WTC11 (cell line): ENCODE measurements around the gene FGFBP1. TPM values are rescaled to one million over a fixed set of nuclear protein-coding genes. Genes with fewer than 3 reads are reported as not detected.

Experiments used
- ATAC-seq: fragments of 200-7000 bp; cut with Tn5 transposase; 2 replicates; pipeline ENCODE4 v1.10.0; 2021; ENCODE audit warnings: mild to moderate bottlenecking, moderate library complexity
- CTCF ChIA-PET: fragments of 300-600 bp; sonication (Branson Sonifier 250); formaldehyde crosslinking; loops from one replicate; lab custom pipeline; 2021; ENCODE audit warnings: antibody characterized with exemption; lab: Charles Lee
- POLR2A ChIA-PET: fragments of 350-600 bp; sonication (Branson Sonifier 250); formaldehyde crosslinking; loops from one replicate; lab custom pipeline; 2021; ENCODE audit warnings: antibody characterized with exemption; lab: Charles Lee
- DNase-seq: peaks from one replicate; pipeline ENCODE4 v3.0.0; 2021; ENCODE audit warnings: low spot score
- H3K27ac Mint-ChIP-seq: 2 replicates; pipeline ENCODE4 v1.8.0; 2021; ENCODE audit warnings: mixed read lengths
- H3K27me3 Mint-ChIP-seq: 2 replicates; pipeline ENCODE4 v1.8.0; 2021; ENCODE audit warnings: low read depth, mild to moderate bottlenecking, moderate library complexity, mixed read lengths
- H3K36me3 Mint-ChIP-seq: 2 replicates; pipeline ENCODE4 v1.8.0; 2021; ENCODE audit warnings: mixed read lengths
- H3K4me1 Mint-ChIP-seq: 2 replicates; pipeline ENCODE4 v1.8.0; 2022; ENCODE audit warnings: mixed read lengths
- H3K4me3 Mint-ChIP-seq: 2 replicates; pipeline ENCODE4 v1.8.0; 2021; ENCODE audit warnings: mild to moderate bottlenecking, moderate library complexity, mixed read lengths
- H3K9me3 Mint-ChIP-seq: 2 replicates; pipeline ENCODE4 v1.8.0; 2021; ENCODE audit warnings: mixed read lengths
- ATF1 ChIP-seq: sonication (generic); formaldehyde crosslinking; IDR thresholded peaks from 2 replicates; pipeline ENCODE4 v1.8.1; 2023; ENCODE audit warnings: mild to moderate bottlenecking, moderate library complexity, missing genetic modification reagents
- CREM ChIP-seq: sonication (generic); formaldehyde crosslinking; IDR thresholded peaks from 2 replicates; pipeline ENCODE4 v1.8.1; 2022; ENCODE audit warnings: mild to moderate bottlenecking, missing genetic modification reagents, moderate library complexity
- E2F4 ChIP-seq: sonication (generic); formaldehyde crosslinking; IDR thresholded peaks from 2 replicates; pipeline ENCODE4 v1.8.1; 2022; ENCODE audit warnings: low read depth, mild to moderate bottlenecking, moderate library complexity, missing genetic modification reagents, borderline replicate concordance
- ELF4 ChIP-seq: sonication (generic); formaldehyde crosslinking; IDR thresholded peaks from 2 replicates; pipeline ENCODE4 v1.8.1; 2022; ENCODE audit warnings: low read depth, mild to moderate bottlenecking, moderate library complexity, missing genetic modification reagents
- EMX1 ChIP-seq: fragments of 250-450 bp; sonication (Bioruptor Pico); IDR thresholded peaks from 2 replicates; pipeline ENCODE4 v1.8.0; 2021; ENCODE audit warnings: mild to moderate bottlenecking
- ESRRA ChIP-seq: sonication (generic); formaldehyde crosslinking; IDR thresholded peaks from 2 replicates; pipeline ENCODE4 v1.8.1; 2022; ENCODE audit warnings: mild to moderate bottlenecking, missing genetic modification reagents, borderline replicate concordance
- ETV6 ChIP-seq: sonication (generic); formaldehyde crosslinking; IDR thresholded peaks from 2 replicates; pipeline ENCODE4 v1.8.1; 2022; ENCODE audit warnings: mild to moderate bottlenecking, missing genetic modification reagents
- FOXJ3 ChIP-seq: sonication (generic); formaldehyde crosslinking; IDR thresholded peaks from 2 replicates; pipeline ENCODE4 v1.9.0; 2021; ENCODE audit warnings: missing genetic modification reagents, mild to moderate bottlenecking, borderline replicate concordance
- FOXK1 ChIP-seq: sonication (generic); formaldehyde crosslinking; IDR thresholded peaks from 2 replicates; pipeline ENCODE4 v1.8.0; 2022; ENCODE audit warnings: mild to moderate bottlenecking, moderate library complexity, missing genetic modification reagents
- FOXP4 ChIP-seq: sonication (generic); formaldehyde crosslinking; IDR thresholded peaks from 2 replicates; pipeline ENCODE4 v1.8.0; 2022; ENCODE audit warnings: mild to moderate bottlenecking, missing genetic modification reagents
- GABPB1 ChIP-seq: sonication (generic); formaldehyde crosslinking; IDR thresholded peaks from 2 replicates; pipeline ENCODE4 v1.8.1; 2023; ENCODE audit warnings: mild to moderate bottlenecking, missing genetic modification reagents
- JUN ChIP-seq: sonication (generic); formaldehyde crosslinking; IDR thresholded peaks from 2 replicates; pipeline ENCODE4 v1.8.0; 2023; ENCODE audit warnings: mild to moderate bottlenecking, missing genetic modification reagents
- KAT7 ChIP-seq: sonication (generic); formaldehyde crosslinking; IDR thresholded peaks from 2 replicates; pipeline ENCODE4 v1.8.1; 2023; ENCODE audit warnings: missing genetic modification reagents, mild to moderate bottlenecking, borderline replicate concordance
- MLX ChIP-seq: sonication (generic); formaldehyde crosslinking; IDR thresholded peaks from 2 replicates; pipeline ENCODE4 v1.8.1; 2023; ENCODE audit warnings: mild to moderate bottlenecking, missing genetic modification reagents, moderate library complexity
- NFE2L1 ChIP-seq: sonication (generic); formaldehyde crosslinking; IDR thresholded peaks from 2 replicates; pipeline ENCODE4 v1.8.1; 2023; ENCODE audit warnings: missing genetic modification reagents
- NFYB ChIP-seq: sonication (generic); formaldehyde crosslinking; conservative IDR thresholded peaks from 2 replicates; pipeline ENCODE4 v1.8.0; 2022; ENCODE audit warnings: low read depth, missing genetic modification reagents
- NR3C1 ChIP-seq: sonication (generic); formaldehyde crosslinking; conservative IDR thresholded peaks from 2 replicates; pipeline ENCODE4 v1.8.1; 2023; ENCODE audit warnings: low read depth, mild to moderate bottlenecking, missing genetic modification reagents
- SMAD3 ChIP-seq: sonication (generic); formaldehyde crosslinking; IDR thresholded peaks from 2 replicates; pipeline ENCODE4 v1.8.0; 2022; ENCODE audit warnings: missing genetic modification reagents, mild to moderate bottlenecking, borderline replicate concordance
- TP53 ChIP-seq: sonication (generic); formaldehyde crosslinking; IDR thresholded peaks from 2 replicates; pipeline ENCODE4 v1.8.1; 2023; ENCODE audit warnings: mild to moderate bottlenecking, missing genetic modification reagents
- USF2 ChIP-seq: sonication (generic); formaldehyde crosslinking; IDR thresholded peaks from 2 replicates; pipeline ENCODE4 v1.8.1; 2023; ENCODE audit warnings: mild to moderate bottlenecking, missing genetic modification reagents, moderate library complexity
- ZMAT4 ChIP-seq: fragments of 250-450 bp; sonication (Bioruptor Pico); IDR thresholded peaks from 2 replicates; pipeline ENCODE4 v1.9.0; 2021; ENCODE audit warnings: mild to moderate bottlenecking
- ZNF317 ChIP-seq: sonication (generic); formaldehyde crosslinking; IDR thresholded peaks from 2 replicates; pipeline ENCODE4 v1.8.1; 2023; ENCODE audit warnings: low read depth, mild to moderate bottlenecking, moderate library complexity, missing genetic modification reagents, borderline replicate concordance
- total RNA-seq: library from RNA; stranded (reverse); gene quantifications from 3 replicates; pipeline ENCODE4 v1.2.3, GENCODE V29; 2021
- TF ChIP-seq, protein P1 (sequence below): sonication (generic); formaldehyde crosslinking; IDR thresholded peaks from 2 replicates; pipeline ENCODE4 v1.8.0; 2022; ENCODE audit warnings: mild to moderate bottlenecking, missing genetic modification reagents
- TF ChIP-seq, protein P2 (sequence below): sonication (generic); formaldehyde crosslinking; IDR thresholded peaks from 2 replicates; pipeline ENCODE4 v1.8.0; 2023; ENCODE audit warnings: missing genetic modification reagents

Gene FGFBP1
- total RNA-seq, 1 experiment from 2014 or later: not detected

DNA sequence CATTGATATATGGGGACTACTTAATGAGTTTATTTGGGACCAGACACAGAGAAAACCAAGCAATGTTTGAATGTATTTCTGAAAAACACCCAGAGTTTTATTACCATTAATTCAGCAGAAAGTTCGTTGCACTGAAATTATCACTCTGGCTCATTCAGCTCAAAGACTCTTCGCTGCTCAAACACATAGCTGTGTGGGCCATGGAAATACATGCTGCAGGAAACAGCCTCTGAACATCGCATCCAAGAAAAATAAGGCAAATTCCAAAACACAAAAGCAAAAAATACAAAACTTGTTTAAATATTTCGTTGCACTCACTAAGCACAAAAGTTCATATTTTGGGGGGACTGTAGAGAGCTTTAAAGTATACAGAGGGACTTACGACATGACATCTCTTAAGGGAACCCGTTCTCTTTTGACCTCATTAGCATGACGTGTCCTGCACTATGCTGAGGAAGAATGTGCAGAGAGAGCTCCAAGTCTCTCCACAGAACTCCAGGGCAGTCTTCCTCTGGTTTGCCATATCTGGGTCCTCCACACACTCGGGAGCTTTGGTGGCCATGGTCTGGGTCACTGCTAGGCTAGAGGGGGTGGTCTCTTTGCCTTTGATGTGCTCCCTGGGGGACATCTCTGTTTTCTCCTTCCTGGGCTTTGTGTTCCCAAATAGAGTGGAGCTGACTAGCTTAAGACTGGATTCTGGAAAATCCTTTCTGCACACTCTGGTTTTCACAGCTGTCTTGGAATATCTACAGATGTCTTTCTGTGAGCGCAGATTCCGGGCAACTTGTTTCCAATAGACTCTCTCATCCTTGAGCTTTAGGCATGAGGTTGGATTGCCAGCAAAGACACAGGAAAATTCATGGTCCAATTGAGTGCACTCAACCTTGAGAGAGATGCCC is 2.8 kb downstream of the FGFBP1 start:
- CTCF ChIA-PET: interaction anchor here (1.5 to 2.7 kb wide), 4 partner anchors 20 to 130 kb away, joined by 5 to 9 read pairs (median 6); no protein-coding TSS in a partner anchor

GRCh38 chr4:15934259-15934658 is 4.3 kb downstream of the FGFBP1 start:
- H3K27ac Mint-ChIP-seq: no peak overlapping the region
- TF ChIP-seq KAT7 (CRISPR knock-in tag) (no peak), USF2 (CRISPR knock-in tag) (no peak), ETV6 (no peak), NR3C1 (CRISPR knock-in tag) (no peak), EMX1 (CRISPR knock-in tag) (no peak), E2F4 (no peak), CREM (CRISPR knock-in tag) (no peak), FOXK1 (no peak), MLX (no peak), SMAD3 (no peak), FOXP4 (no peak), JUN (CRISPR knock-in tag) (no peak), ZNF317 (CRISPR knock-in tag) (no peak), NFYB (CRISPR knock-in tag) (no peak)
- TF ChIP-seq, protein P1, sequence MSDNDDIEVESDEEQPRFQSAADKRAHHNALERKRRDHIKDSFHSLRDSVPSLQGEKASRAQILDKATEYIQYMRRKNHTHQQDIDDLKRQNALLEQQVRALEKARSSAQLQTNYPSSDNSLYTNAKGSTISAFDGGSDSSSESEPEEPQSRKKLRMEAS: no peak
- TF ChIP-seq, all 79 proteins: peak for 0
- no peak overlapping the region for H3K4me3 Mint-ChIP-seq
- DNase-seq (no peak), ATAC-seq (no peak)
- CTCF ChIA-PET: interaction anchor here (1.2 to 2.7 kb wide), 2 partner anchors 22 to 52 kb away, joined by 4 to 9 read pairs; no protein-coding TSS in a partner anchor
- H3K4me1 Mint-ChIP-seq: peaks cover 11% of the 10 kb centered on the region
- H3K27me3 Mint-ChIP-seq: no peaks in the 10 kb centered on the region
- POLR2A ChIA-PET: interaction anchor here (0.7 kb wide), 1 partner anchor 9 kb away, joined by 3 read pairs; no protein-coding TSS in a partner anchor
- no peaks in the 10 kb centered on the region for H3K36me3 Mint-ChIP-seq
- no peaks in the 10 kb centered on the region for H3K9me3 Mint-ChIP-seq

More for the DNA sequence above, 2.8 kb downstream of the FGFBP1 start:
- POLR2A ChIA-PET: no interaction called here
- ATAC-seq: no peak
- no peaks in the 10 kb centered on the region for H3K27me3 Mint-ChIP-seq
- H3K4me1 Mint-ChIP-seq: peaks cover 11% of the 10 kb centered on the region
- no peaks in the 10 kb centered on the region for H3K36me3 Mint-ChIP-seq
- H3K27ac Mint-ChIP-seq: no peak overlapping the region
- H3K4me3 Mint-ChIP-seq: no peak overlapping the region
- DNase-seq: no peak
- H3K9me3 Mint-ChIP-seq: no peaks in the 10 kb centered on the region
- TF ChIP-seq ESRRA (CRISPR knock-in tag): no peak
- no peak for TF ChIP-seq ATF1 (CRISPR knock-in tag)
- no peak for TF ChIP-seq FOXJ3
- TF ChIP-seq NFE2L1 (CRISPR knock-in tag): no peak
- TF ChIP-seq ZMAT4 (CRISPR knock-in tag): no peak
- TF ChIP-seq, protein P2, sequence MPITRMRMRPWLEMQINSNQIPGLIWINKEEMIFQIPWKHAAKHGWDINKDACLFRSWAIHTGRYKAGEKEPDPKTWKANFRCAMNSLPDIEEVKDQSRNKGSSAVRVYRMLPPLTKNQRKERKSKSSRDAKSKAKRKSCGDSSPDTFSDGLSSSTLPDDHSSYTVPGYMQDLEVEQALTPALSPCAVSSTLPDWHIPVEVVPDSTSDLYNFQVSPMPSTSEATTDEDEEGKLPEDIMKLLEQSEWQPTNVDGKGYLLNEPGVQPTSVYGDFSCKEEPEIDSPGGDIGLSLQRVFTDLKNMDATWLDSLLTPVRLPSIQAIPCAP (CRISPR knock-in tag): no peak
- TF ChIP-seq GABPB1 (CRISPR knock-in tag): no peak
- no peak for TF ChIP-seq TP53 (CRISPR knock-in tag)
- TF ChIP-seq MLX: no peak
- TF ChIP-seq, protein P1: no peak
- no peak for TF ChIP-seq ELF4
